ENCODE measurements around the gene PRRT3.
"Not testable (repeated sequence)": the region's sequence is repeated elsewhere in the genome, so short reads cannot be mapped to it uniquely, and the experiment has no call there.

The PRRT3 gene

GRCh38 chr3:9947025-9947995 lies 4.9 kb downstream of the PRRT3 start:
- DNase-seq = no peak

GRCh38 chr3:9946112-9947024 lies 5.8 kb downstream of the PRRT3 start:
- DNase-seq = peak; percentile 84

- DNase-seq = no peak
Measured at GRCh38 chr3:9945358-9945757, 6.8 kb downstream of the PRRT3 start.

- no peak for DNase-seq
Measured at GRCh38 chr3:9944271-9944670, 7.9 kb downstream of the PRRT3 start.

- DNase-seq = no peak
Measured at GRCh38 chr3:9942934-9943690, 9.1 kb downstream of the PRRT3 start.

GRCh38 chr3:9942164-9942563 lies 10.0 kb downstream of the PRRT3 start:
- DNase-seq = no peak

GRCh38 chr3:9940746-9941145 lies 11.5 kb downstream of the PRRT3 start:
- DNase-seq = no peak

- DNase-seq = not testable (repeated sequence)
Measured at GRCh38 chr3:9939906-9940305, 12.3 kb downstream of the PRRT3 start.

GRCh38 chr3:9938966-9939365 lies 13.2 kb downstream of the PRRT3 start:
- DNase-seq = no peak

GRCh38 chr3:9937486-9938238 lies 14.5 kb downstream of the PRRT3 start:
- DNase-seq = no peak

GRCh38 chr3:9935966-9936510 lies 16.2 kb downstream of the PRRT3 start:
- DNase-seq = no peak

GRCh38 chr3:9934993-9935392 lies 17.2 kb downstream of the PRRT3 start:
- no peak for DNase-seq

GRCh38 chr3:9934235-9934621 lies 18.0 kb downstream of the PRRT3 start:
- peak; percentile 42 for DNase-seq

- DNase-seq = peak; percentile 98
Measured at GRCh38 chr3:9933561-9934234, 18.5 kb downstream of the PRRT3 start, which contains the start of gene CRELD1. CRELD1 (plus strand) TSS chr3:9933834; CDS start chr3:9934439, 605 bp downstream.

GRCh38 chr3:9932843-9933560 lies 19.2 kb downstream of the PRRT3 start:
- DNase-seq = peak; percentile 92

- DNase-seq = no peak
Measured at GRCh38 chr3:9932535-9932842, 19.7 kb downstream of the PRRT3 start.

GRCh38 chr3:9930804-9931418 lies 21.3 kb downstream of the PRRT3 start:
- DNase-seq = no peak

GRCh38 chr3:9928158-9928557 lies 24.1 kb downstream of the PRRT3 start:
- no peak for DNase-seq

- DNase-seq = no peak
Measured at GRCh38 chr3:9918261-9919038, 33.8 kb downstream of the PRRT3 start.
